Measurements from ENCODE around the gene OR10G8.
"Not testable (repeated sequence)": the region's sequence is repeated elsewhere in the genome, so short reads cannot be mapped to it uniquely, and the experiment has no call there.

The OR10G8 gene, protein sequence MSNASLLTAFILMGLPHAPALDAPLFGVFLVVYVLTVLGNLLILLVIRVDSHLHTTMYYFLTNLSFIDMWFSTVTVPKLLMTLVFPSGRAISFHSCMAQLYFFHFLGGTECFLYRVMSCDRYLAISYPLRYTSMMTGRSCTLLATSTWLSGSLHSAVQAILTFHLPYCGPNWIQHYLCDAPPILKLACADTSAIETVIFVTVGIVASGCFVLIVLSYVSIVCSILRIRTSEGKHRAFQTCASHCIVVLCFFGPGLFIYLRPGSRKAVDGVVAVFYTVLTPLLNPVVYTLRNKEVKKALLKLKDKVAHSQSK

GRCh38 chr11:124026498-124026897 lies at the start of gene OR10G8:
OR10G8 (plus strand) TSS chr11:124026798; CDS start chr11:124029623, 2,825 bp downstream.
- no peak for DNase-seq

DNA sequence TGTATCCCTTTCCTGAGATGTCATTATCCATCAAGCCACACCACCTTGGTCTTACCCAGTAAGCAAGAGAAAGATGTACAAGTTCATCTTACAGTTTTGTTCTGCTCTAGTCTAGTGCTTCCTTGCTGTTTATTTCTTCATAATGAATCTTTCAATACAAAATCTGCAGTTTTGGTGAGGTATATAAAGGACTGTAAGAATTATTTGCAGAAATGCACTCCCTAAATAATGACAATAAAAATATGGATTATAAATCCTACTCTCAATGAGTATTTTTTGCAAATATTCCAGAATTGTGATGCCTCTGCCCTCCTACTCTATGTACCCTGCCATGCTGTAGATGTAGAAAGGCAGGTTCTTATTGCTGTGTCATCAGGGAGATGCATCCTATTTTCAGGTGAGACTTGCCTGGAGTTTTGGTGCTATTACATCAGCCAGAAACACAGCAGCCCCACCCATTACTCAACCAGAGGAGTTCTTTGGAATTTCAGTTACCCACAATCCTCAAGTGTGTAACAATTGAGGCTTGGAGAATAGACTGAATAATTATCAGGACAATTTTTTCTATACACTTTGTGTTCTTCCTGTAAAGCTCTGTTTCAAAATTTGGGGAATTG lies 48.8 kb upstream of the OR10G8 start, which contains the start of gene OR10S1:
Gene OR10S1 (minus strand): TSS at position 51 of the 617 bp plus-strand sequence. CDS start 117 bp downstream, outside the sequence.
- DNase-seq = no peak

- no peak for DNase-seq
Measured at GRCh38 chr11:123979311-123979710, 47.3 kb upstream of the OR10G8 start.

DNA sequence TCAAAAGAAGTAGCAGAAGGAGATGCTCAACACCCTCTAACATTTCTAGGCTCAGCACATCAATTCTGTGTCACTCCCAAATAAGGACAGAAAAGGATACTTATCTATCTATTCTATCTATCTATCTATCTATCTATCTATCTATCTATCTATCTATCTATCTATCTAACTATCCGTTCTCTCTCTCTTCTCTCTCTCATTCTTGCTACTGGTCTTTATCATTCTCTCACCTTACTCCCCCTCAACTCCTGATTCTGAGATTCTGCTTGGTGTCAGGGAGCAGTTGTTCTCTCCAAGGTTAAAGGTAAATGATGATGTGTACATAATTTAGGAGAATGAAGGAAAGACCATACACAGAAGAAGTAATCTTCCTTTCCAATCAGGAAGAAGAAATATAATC lies 31.5 kb upstream of the OR10G8 start, which contains the start of gene OR10G6:
Gene OR10G6 (minus strand): TSS at position 43 of the 400 bp plus-strand sequence. CDS start 0 bp downstream, at position 43.
- DNase-seq = no peak

GRCh38 chr11:124012697-124013096 lies 13.9 kb upstream of the OR10G8 start, which contains the start of gene OR10G4:
OR10G4 (plus strand) TSS chr11:124012997; CDS start chr11:124015575, 2,578 bp downstream.
- no peak for DNase-seq

GRCh38 chr11:124015837-124016236 lies 10.8 kb upstream of the OR10G8 start:
- DNase-seq = not testable (repeated sequence)

DNA sequence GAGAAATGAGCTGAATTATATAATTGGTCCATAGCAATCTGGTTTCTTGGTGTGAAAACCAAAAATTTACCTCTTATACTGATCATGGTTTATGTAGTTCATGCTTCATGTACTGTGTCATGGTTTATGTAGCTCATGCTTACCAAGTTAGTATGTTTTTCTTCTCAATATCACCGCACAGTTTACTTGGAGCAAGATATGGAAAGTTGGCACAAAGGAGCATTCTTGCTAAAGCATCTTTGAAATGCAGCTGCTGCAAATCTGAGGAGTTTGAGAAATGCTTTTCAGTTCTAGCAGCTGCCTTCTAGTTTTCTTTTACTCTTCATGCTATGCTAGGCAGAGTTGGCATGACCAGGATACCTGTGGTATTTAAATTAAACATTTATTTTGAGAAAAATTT lies 10.1 kb downstream of the OR10G8 start:
- no peak for DNase-seq

DNA sequence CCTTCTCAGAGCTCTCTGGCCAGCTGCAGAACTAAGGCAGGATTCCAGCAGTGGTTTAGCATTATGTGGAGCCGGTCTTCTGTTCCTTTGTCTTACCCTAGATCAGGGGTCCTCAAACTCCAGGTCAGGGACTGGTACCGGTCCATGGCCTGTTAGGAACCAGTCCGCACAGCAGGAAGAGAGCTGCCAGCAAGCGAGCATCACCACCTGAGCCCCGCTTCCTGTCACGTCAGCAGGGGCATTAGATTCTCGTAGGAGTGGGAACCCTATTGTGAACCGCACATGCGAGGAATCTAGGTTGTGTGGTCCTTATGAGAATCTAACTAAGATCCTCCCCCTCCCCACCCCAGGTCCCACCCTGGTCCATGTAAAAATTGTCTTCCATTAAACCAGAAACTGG lies 13.0 kb downstream of the OR10G8 start:
- DNase-seq = no peak

- DNase-seq = no peak
Measured at GRCh38 chr11:124041254-124041653, 14.7 kb downstream of the OR10G8 start, which contains the start of gene OR10G7. OR10G7 (minus strand) TSS chr11:124041325; CDS start chr11:124039001, 2,324 bp downstream.

- no peak for DNase-seq
Measured at GRCh38 chr11:124043420-124043819, 16.8 kb downstream of the OR10G8 start.

DNA sequence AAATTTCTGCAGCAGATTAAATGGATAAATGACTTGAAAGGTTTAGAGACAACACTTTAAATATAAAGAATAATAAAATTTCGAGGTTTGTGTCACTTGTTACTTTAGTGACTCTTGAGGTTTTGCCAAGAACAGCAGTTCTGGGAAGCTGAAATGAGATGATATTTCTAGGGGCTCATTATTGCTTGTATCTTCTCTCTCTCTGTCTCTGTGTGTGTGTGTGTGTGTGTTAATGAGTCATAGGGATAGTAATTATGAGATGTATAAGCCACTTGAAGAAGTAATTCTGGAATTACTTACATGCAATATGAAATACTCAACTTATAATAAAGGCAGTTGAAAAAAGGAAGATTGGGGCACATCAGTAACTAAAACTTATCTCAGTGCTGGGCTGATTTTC lies 24.1 kb downstream of the OR10G8 start:
- no peak for DNase-seq

DNA sequence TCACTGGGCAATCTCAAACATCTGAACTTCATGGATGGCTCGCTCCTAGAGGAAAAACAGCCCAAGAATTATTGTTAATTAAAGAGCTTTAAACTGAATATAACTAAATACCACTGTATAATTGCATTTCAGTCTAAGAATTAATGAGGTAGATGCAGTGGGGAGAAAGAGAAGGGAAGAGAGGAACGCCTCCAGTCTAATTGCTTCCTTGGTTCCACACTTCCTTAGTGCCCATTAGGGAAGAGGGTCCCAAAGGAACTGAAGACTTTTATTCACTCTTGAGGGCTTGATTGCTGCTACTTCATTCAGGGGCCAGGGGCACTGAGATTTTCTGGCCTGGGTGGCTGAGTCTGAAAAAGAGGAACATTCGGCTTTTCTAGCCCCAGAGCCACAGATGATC lies 26.4 kb downstream of the OR10G8 start:
- DNase-seq = no peak

DNA sequence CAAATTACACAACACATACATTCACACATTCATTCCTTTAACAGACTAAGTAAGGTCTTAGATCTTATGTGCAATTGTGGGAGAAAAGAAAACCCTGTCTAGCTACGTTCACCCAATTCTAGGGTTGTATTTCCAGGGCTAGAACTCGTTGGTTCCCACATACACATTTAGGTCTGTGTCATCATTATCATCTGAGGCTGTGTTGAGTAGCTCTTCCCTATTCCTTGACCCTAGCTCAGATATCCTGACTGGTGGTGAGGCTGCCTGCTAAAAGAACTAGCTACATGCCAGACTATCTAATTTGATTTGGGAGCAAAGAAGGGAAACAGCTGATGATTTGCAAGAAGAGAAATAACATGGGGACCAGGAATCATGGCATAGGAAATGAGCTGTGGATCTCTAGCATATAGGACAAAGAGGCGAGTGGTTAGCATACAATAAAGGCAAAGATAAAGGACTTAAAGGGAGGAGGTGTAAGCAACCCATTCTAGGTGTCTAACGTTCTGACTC lies 42.1 kb downstream of the OR10G8 start:
- no peak for DNase-seq

- DNase-seq = peak; percentile 57
Measured at GRCh38 chr11:124069429-124070401, 43.1 kb downstream of the OR10G8 start.

GRCh38 chr11:124070915-124071622 lies 44.5 kb downstream of the OR10G8 start:
- DNase-seq = peak; percentile 57

DNA sequence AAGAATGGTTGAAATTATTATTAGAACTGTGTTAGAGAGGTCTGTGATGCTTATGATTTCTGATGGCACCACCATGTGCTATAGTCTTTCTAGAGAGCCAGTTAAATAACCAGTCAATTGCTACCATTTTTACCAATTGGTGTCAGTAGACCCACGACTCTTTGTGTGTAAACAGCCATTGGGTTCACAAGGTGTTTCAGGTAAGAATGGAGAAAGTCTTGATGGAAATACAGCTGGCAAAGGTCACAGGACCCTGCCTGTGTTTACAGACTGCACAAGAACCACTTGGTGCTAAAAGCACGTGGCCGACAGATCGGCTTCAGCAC lies 45.0 kb downstream of the OR10G8 start:
- DNase-seq = no peak

- DNase-seq = no peak
Measured at GRCh38 chr11:124072147-124072546, 45.5 kb downstream of the OR10G8 start.

- DNase-seq = no peak
Measured at GRCh38 chr11:124074554-124074953, 48.0 kb downstream of the OR10G8 start.

DNA sequence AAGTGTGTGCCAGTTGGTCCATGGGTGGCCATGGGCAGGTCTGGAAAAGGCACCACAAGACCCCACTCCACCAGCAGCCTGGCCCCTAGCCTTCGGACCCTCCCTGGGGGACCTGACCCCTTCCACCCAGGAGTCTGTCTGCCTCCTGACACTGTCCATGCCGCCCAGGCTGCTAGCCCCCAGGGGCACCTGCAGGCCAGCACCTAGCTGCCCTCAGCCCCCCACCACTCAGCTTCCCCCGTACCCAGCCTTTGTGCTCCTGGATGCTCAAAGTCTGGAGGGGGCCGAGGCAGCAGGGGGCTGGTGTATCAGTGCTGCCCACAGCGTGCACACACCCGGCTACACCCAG lies 48.9 kb downstream of the OR10G8 start:
- DNase-seq = no peak

- no peak for DNase-seq
Measured at GRCh38 chr11:124075841-124076651, 49.4 kb downstream of the OR10G8 start.

GRCh38 chr11:124077266-124077665 lies 50.7 kb downstream of the OR10G8 start:
- DNase-seq = no peak

Measured in NCI-H748 treated with DMSO at 0.1 percent for 48 hours (cell line).